Glutamatergic neuron (in vitro differentiated cells): ENCODE data around the gene ZNF74. TPM values are rescaled to one million over a fixed set of nuclear protein-coding genes. Genes with fewer than 3 reads are reported as not detected.
"Not testable (repeated sequence)": the region's sequence is repeated elsewhere in the genome, so short reads cannot be mapped to it uniquely, and the experiment has no call there.

Experiments used
- DNase-seq: peaks from one replicate; pipeline ENCODE4 v3.0.0; 2022
- H3K27ac Mint-ChIP-seq: one replicate; pipeline ENCODE4 v1.8.0; 2020; ENCODE audit warnings: mild to moderate bottlenecking, mixed read lengths, inconsistent platforms; ENCODE audit not compliant: unreplicated experiment
- H3K27me3 Mint-ChIP-seq: one replicate; pipeline ENCODE4 v1.8.0; 2020; ENCODE audit warnings: mild to moderate bottlenecking, moderate library complexity, mixed read lengths, inconsistent platforms; ENCODE audit not compliant: unreplicated experiment
- H3K36me3 Mint-ChIP-seq: one replicate; pipeline ENCODE4 v1.8.0; 2020; ENCODE audit warnings: mild to moderate bottlenecking, mixed read lengths, inconsistent platforms; ENCODE audit not compliant: unreplicated experiment
- H3K4me1 Mint-ChIP-seq: one replicate; pipeline ENCODE4 v1.8.0; 2020; ENCODE audit warnings: mild to moderate bottlenecking, low read depth, mixed read lengths, inconsistent platforms; ENCODE audit not compliant: unreplicated experiment
- H3K4me3 Mint-ChIP-seq: one replicate; pipeline ENCODE4 v1.8.0; 2020; ENCODE audit warnings: mild to moderate bottlenecking, mixed read lengths, inconsistent platforms; ENCODE audit not compliant: unreplicated experiment
- H3K9me3 Mint-ChIP-seq: one replicate; pipeline ENCODE4 v1.8.0; 2020; ENCODE audit warnings: mild to moderate bottlenecking, moderate library complexity, mixed read lengths, inconsistent platforms; ENCODE audit not compliant: unreplicated experiment
- total RNA-seq: library from RNA; stranded (reverse); fragmentation: NEBNext Ultra II Directional; extraction: Animal tissue kit (Norgen Biotek cat#: 25700); gene quantifications from one replicate; pipeline ENCODE4 v1.2.1, GENCODE V29; 2021; ENCODE audit not compliant: unreplicated experiment

Gene ZNF74
- total RNA-seq, 1 donor from 2014 or later, result 50.3 TPM

GRCh38 chr22:20360866-20361751 is 32.8 kb upstream of the ZNF74 start:
- not testable (repeated sequence) for H3K4me3 Mint-ChIP-seq, H3K27ac Mint-ChIP-seq, H3K36me3 Mint-ChIP-seq, DNase-seq, H3K27me3 Mint-ChIP-seq, H3K9me3 Mint-ChIP-seq, H3K4me1 Mint-ChIP-seq

DNA sequence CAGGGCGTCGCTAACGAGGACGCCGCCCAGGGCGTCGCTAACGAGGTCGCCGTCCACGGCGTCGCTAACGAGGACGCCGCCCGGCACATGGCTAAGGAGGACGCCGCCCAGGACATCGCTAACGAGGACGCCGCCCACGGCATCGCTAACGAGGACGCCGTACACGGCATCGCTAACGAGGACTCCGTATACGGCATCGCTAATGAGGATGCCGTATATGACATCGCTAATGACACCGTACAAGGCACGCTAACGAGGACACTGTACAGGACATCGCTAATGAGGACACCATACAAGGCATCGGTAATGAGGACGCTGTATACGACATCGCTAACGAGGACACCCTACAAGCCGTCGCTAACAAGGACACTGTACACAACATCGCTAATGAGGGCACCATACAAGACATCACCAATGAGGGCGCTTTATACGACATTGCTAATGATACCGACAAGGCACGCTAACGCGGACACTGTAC is 32.2 kb upstream of the ZNF74 start:
- not testable (repeated sequence) for H3K36me3 Mint-ChIP-seq, H3K27ac Mint-ChIP-seq, DNase-seq, H3K9me3 Mint-ChIP-seq, H3K4me3 Mint-ChIP-seq, H3K27me3 Mint-ChIP-seq, H3K4me1 Mint-ChIP-seq

- not testable (repeated sequence) for H3K27me3 Mint-ChIP-seq, H3K4me3 Mint-ChIP-seq, H3K36me3 Mint-ChIP-seq, H3K4me1 Mint-ChIP-seq, DNase-seq, H3K9me3 Mint-ChIP-seq, H3K27ac Mint-ChIP-seq
Measured at GRCh38 chr22:20362403-20362802, 31.5 kb upstream of the ZNF74 start.

DNA sequence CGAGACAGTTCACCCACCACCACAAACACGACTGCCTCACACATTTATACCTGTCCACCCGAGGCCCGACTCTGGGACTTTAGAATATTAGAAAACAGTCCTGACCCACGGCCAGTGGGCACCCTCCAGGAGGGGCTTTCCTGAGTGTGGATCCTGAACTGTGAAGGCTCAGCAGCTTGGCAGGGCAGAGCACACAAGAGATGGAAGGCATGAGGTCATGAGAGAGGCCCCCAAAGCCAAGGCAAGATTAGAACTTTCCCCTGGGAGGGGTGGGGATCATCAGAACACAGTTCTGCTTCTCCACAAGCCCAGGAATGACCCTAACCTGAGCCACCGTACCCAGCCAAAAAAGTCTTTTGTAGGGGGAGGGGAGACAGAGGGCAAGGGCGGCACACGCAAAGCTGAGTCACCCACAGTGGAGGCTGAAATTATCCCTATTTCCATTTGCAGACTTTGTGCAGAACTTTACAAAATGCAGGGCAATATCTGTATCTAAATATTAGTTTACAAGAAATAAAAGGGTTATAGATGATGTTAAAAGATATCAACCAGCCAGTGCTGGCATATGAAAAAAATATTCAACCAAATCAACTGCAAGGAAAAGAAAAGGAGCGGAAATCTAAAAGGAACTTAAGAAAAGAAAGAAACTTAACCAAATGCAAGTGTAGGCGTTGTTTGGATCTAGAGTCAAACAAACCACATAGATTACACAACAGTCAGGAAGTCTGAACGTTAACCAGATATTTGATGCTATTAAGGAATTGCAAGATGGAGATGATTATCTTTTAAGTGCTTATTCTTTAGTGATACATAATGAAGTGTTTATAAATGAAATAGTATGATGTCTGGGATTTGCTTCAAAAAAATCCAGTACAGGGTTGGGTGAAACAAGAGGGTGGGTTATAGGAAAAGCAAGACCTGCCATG is 29.4 kb upstream of the ZNF74 start:
- not testable (repeated sequence) for H3K4me3 Mint-ChIP-seq, H3K9me3 Mint-ChIP-seq, H3K36me3 Mint-ChIP-seq, DNase-seq, H3K4me1 Mint-ChIP-seq, H3K27ac Mint-ChIP-seq, H3K27me3 Mint-ChIP-seq

GRCh38 chr22:20366841-20367240 is 27.1 kb upstream of the ZNF74 start:
- H3K36me3 Mint-ChIP-seq, H3K27me3 Mint-ChIP-seq, DNase-seq, H3K4me3 Mint-ChIP-seq, H3K27ac Mint-ChIP-seq, H3K4me1 Mint-ChIP-seq, H3K9me3 Mint-ChIP-seq: not testable (repeated sequence)

DNA sequence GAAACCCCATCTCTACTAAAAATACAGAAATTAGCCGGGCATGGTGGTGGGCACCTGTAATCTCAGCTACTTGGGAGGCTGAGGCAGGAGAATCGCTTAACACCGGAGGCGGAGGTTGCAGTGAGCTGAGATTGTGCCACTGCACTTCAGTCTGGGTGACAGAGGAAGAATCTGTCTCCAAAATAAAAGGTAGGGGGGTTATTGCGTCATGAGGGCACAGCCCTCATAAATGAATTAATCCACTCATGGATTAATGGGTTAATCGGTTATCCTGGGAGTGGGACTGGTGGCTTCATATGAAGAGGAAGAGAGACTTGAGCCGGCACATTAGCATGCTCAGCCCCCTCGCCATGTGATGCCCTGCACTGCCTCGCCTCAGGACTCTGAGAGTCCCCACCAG is 25.1 kb upstream of the ZNF74 start:
- not testable (repeated sequence) for H3K4me1 Mint-ChIP-seq, H3K27ac Mint-ChIP-seq, H3K9me3 Mint-ChIP-seq, H3K36me3 Mint-ChIP-seq, H3K4me3 Mint-ChIP-seq, DNase-seq, H3K27me3 Mint-ChIP-seq

- H3K27me3 Mint-ChIP-seq, DNase-seq, H3K4me1 Mint-ChIP-seq, H3K4me3 Mint-ChIP-seq, H3K27ac Mint-ChIP-seq, H3K9me3 Mint-ChIP-seq, H3K36me3 Mint-ChIP-seq: not testable (repeated sequence)
Measured at GRCh38 chr22:20371687-20372086, 22.3 kb upstream of the ZNF74 start.

DNA sequence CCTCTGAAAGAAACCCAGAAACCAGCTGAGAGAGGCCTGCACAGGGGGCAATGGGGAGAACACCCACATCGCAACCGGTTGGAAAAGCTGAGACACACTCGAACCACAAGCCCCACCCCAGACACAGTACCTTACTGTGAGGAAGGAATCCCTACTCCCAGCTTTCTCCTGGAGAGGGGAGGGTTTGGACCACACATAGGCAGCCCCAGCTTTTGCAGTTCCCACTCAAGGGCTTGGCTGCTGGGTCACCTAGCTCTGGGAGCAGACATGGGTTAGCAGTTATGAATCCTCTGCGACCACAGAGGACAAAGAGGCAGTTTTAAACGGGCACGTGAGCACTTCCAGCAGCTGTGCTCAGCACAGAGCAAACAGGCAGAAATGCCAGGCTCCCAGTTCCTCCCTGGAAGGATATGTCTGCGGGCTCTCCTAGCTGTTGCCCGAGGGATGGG is 21.5 kb upstream of the ZNF74 start:
- not testable (repeated sequence) for DNase-seq, H3K27ac Mint-ChIP-seq, H3K27me3 Mint-ChIP-seq

GRCh38 chr22:20373195-20373706 is 20.7 kb upstream of the ZNF74 start:
- H3K4me3 Mint-ChIP-seq, H3K27me3 Mint-ChIP-seq, H3K9me3 Mint-ChIP-seq, H3K4me1 Mint-ChIP-seq, DNase-seq, H3K27ac Mint-ChIP-seq, H3K36me3 Mint-ChIP-seq: not testable (repeated sequence)

More for the DNA sequence above, 21.5 kb upstream of the ZNF74 start:
- not testable (repeated sequence) for H3K9me3 Mint-ChIP-seq, H3K4me1 Mint-ChIP-seq, H3K36me3 Mint-ChIP-seq, H3K4me3 Mint-ChIP-seq

GRCh38 chr22:20374130-20374529 is 19.8 kb upstream of the ZNF74 start:
- H3K4me3 Mint-ChIP-seq, H3K27ac Mint-ChIP-seq, H3K36me3 Mint-ChIP-seq, DNase-seq, H3K27me3 Mint-ChIP-seq, H3K4me1 Mint-ChIP-seq, H3K9me3 Mint-ChIP-seq: not testable (repeated sequence)

DNA sequence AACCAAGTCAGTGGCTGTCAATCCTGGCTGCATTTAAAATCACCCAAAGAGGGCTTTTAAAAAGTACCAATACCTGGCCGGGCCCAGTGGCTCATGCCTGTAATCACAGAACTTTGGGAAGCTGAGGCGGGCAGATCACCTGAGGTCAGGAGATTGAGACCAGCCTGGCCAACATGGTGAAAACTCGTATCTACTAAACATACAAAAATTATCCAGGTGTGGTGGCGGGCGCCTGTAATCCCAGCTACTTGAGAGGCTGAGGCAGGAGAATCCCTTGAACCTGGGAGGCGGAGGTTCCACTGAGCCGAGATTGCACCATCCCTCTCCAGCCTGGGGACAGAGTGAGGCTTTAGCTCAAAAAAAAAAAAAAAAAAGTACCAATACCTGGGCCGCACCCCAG is 17.7 kb upstream of the ZNF74 start:
- not testable (repeated sequence) for DNase-seq, H3K27ac Mint-ChIP-seq, H3K4me3 Mint-ChIP-seq, H3K4me1 Mint-ChIP-seq, H3K36me3 Mint-ChIP-seq, H3K9me3 Mint-ChIP-seq, H3K27me3 Mint-ChIP-seq

- not testable (repeated sequence) for H3K27me3 Mint-ChIP-seq, H3K27ac Mint-ChIP-seq, DNase-seq
Measured at GRCh38 chr22:20376983-20377382, 17.0 kb upstream of the ZNF74 start.

More at GRCh38 chr22:20376983-20377382, 17.0 kb upstream of the ZNF74 start:
- H3K4me1 Mint-ChIP-seq, H3K36me3 Mint-ChIP-seq, H3K4me3 Mint-ChIP-seq, H3K9me3 Mint-ChIP-seq: not testable (repeated sequence)
